H1 (cell line): ENCODE results near the gene UBE2G2. TPM values are rescaled to one million over a fixed set of nuclear protein-coding genes. Genes with fewer than 3 reads are reported as not detected.

ENCODE experiments used
- CHD7 ChIP-seq: fragments of 300-600 bp; sonication (generic); IDR thresholded peaks from 2 replicates; pipeline ENCODE4 v1.7.1; 2012; ENCODE audit warnings: low read length, moderate library complexity, mild to moderate bottlenecking, inconsistent platforms; ENCODE audit not compliant: insufficient replicate concordance
- GTF2F1 ChIP-seq: IDR thresholded peaks from 2 replicates; pipeline ENCODE4 v1.6.1; 2012; ENCODE audit warnings: low read depth, low read length, improper control_type of control experiment, borderline replicate concordance
- polyA plus RNA-seq, 7 experiments: library from polyadenylated mRNA; depleted of rRNA in 3 of 7; stranded (reverse) in 5 of 7; unstranded in 2 of 7; fragments of >200 nt in 5 of 7; fragments of 200-250 nt in 2 of 7; gene quantifications; 1 replicate in 5 of 7; 2 replicates in 1 of 7; 4 replicates in 1 of 7; pipeline versions ENCODE4 v1.2.1 to v1.2.3, GENCODE V29; 2011 to 2013; ENCODE audit warnings: missing spikeins in 2 of 7, mixed read lengths in 2 of 7
- total RNA-seq: library from RNA; stranded (reverse); fragmentation: NEBNext Ultra II Directional; extraction: Animal tissue kit (Norgen Biotek cat#: 25700); gene quantifications from 2 replicates; pipeline ENCODE4 v1.2.1, GENCODE V29; 2021

The UBE2G2 gene
- total and polyA plus RNA-seq, 2 of the 8 experiments (the other 6 are each of a cell fraction or from before 2014, with no cell fraction given) = 96.3 to 101 TPM

GRCh38 chr21:44738621-44739020 lies 63.0 kb downstream of the UBE2G2 start (continued):
- TF ChIP-seq CHD7 (no peak), GTF2F1 (no peak)
